A673 (cell line): Measurements from ENCODE around the gene E2F7. TPM values are rescaled to one million over a fixed set of nuclear protein-coding genes. Genes with fewer than 3 reads are reported as not detected.

Experiments used
- BruUV-seq: library from RNA; stranded (reverse); fragments of 400-500 nt; replicated peaks from 2 replicates; lab custom pipeline; 2021; lab: Mats Ljungman, UMichigan
- CTCF ChIA-PET: fragments of 300-600 bp; sonication (Branson Sonifier 250); formaldehyde crosslinking; loops from one replicate; lab custom pipeline; 2022; ENCODE audit warnings: antibody characterized with exemption; lab: Charles Lee
- POLR2A ChIA-PET: fragments of 300-600 bp; sonication (Branson Sonifier 250); formaldehyde crosslinking; loops from one replicate; lab custom pipeline; 2022; ENCODE audit warnings: antibody characterized with exemption; ENCODE audit not compliant: low non-redundant PET; lab: Charles Lee
- DNase-seq: peaks from one replicate; pipeline ENCODE4 v3.0.0-alpha.2; 2015; ENCODE audit warnings: low spot score
- H3K27ac ChIP-seq: fragments of 200-600 bp; sonication (generic); 2 replicates; pipeline ENCODE4 v1.5.1; 2016; ENCODE audit warnings: mixed run types, low read depth, mild to moderate bottlenecking, mixed read lengths, antibody characterized with exemption, low read length; ENCODE audit not compliant: poor library complexity, severe bottlenecking
- H3K27me3 ChIP-seq: fragments of 200-600 bp; sonication (generic); replicated peaks from 2 replicates; pipeline ENCODE4 v1.6.1; 2017; ENCODE audit warnings: mixed run types, low read depth, mild to moderate bottlenecking, mixed read lengths, antibody characterized with exemption, low read length; ENCODE audit not compliant: insufficient read depth, poor library complexity
- H3K36me3 ChIP-seq: fragments of 200-600 bp; sonication (generic); 2 replicates; pipeline ENCODE4 v1.6.1; 2016; ENCODE audit warnings: mixed run types, mild to moderate bottlenecking, mixed read lengths, antibody characterized with exemption, low read length; ENCODE audit not compliant: insufficient read depth, poor library complexity, severe bottlenecking
- H3K4me1 ChIP-seq: fragments of 200-600 bp; sonication (generic); 2 replicates; pipeline ENCODE4 v1.6.1; 2017; ENCODE audit warnings: mixed run types, mild to moderate bottlenecking, mixed read lengths, antibody characterized with exemption, low read length; ENCODE audit not compliant: insufficient read depth, poor library complexity, severe bottlenecking
- H3K4me3 ChIP-seq: fragments of 200-600 bp; sonication (generic); 2 replicates; pipeline ENCODE4 v1.5.1; 2016; ENCODE audit warnings: low read depth, mixed run types, mild to moderate bottlenecking, mixed read lengths, low read length; ENCODE audit not compliant: poor library complexity, severe bottlenecking
- H3K9me3 ChIP-seq: fragments of 200-600 bp; sonication (generic); 2 replicates; pipeline ENCODE4 v1.6.1; 2016; ENCODE audit warnings: mixed run types, low read depth, mild to moderate bottlenecking, mixed read lengths, antibody characterized with exemption, low read length; ENCODE audit not compliant: poor library complexity, severe bottlenecking
- EZH2 ChIP-seq: fragments of 200-600 bp; sonication (generic); IDR thresholded peaks from 2 replicates; pipeline ENCODE4 v1.6.1; 2017; ENCODE audit warnings: borderline replicate concordance, low read depth, mild to moderate bottlenecking, mixed read lengths, antibody characterized with exemption, low read length; ENCODE audit not compliant: poor library complexity, severe bottlenecking
- intact Hi-C: fragments of 100-400 bp; cut with micrococcal nuclease; formaldehyde crosslinking; loops from one replicate; pipeline ENCODE4 v1.10.0; 2022; ENCODE audit not compliant: unreplicated experiment
- total RNA-seq: library from RNA; stranded (reverse); gene quantifications from 2 replicates; pipeline ENCODE4 v1.2.3, GENCODE V29; 2021
- TF ChIP-seq, protein P1 (sequence below): fragments of 300-800, 200-600 bp; sonication (generic); conservative IDR thresholded peaks from 2 replicates; pipeline ENCODE4 v1.5.1; 2017; ENCODE audit warnings: low read depth, mild to moderate bottlenecking, antibody characterized with exemption, low read length, moderate library complexity, mixed read lengths

E2F7 gene
- total RNA-seq, 1 experiment from 2014 or later = 26.7 TPM

DNA sequence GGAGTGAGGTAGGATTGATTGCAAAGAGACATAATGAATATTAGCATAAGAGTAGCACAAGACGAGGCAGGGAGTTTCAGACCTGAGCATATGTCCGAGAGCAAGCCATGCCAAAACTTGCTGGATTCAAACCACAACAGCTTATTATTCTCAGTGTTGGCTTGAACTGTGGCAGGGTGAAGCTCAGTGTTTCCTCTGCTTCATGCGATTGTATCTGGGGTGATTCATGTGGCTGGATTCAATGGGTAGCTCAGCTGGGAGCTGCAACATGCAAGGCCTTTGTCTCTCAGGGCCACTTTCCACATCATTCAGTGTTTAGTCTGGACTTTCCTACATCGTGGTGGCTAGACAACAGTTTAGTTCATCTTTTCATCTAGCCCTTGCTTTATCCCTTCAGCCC, 22.1 kb upstream of the E2F7 start:
- H3K4me1 ChIP-seq = no peaks in the 10 kb centered on the region
- DNase-seq = no peak
- no peaks in the 10 kb centered on the region for H3K9me3 ChIP-seq
- CTCF ChIA-PET = no interaction called here
- no TSS peak for BruUV-seq
- POLR2A ChIA-PET = no interaction called here
- H3K27ac ChIP-seq = no peak overlapping the region
- no peaks in the 10 kb centered on the region for H3K27me3 ChIP-seq
- no peaks in the 10 kb centered on the region for H3K36me3 ChIP-seq
- TF ChIP-seq EZH2 = no peak
- TF ChIP-seq, protein P1, sequence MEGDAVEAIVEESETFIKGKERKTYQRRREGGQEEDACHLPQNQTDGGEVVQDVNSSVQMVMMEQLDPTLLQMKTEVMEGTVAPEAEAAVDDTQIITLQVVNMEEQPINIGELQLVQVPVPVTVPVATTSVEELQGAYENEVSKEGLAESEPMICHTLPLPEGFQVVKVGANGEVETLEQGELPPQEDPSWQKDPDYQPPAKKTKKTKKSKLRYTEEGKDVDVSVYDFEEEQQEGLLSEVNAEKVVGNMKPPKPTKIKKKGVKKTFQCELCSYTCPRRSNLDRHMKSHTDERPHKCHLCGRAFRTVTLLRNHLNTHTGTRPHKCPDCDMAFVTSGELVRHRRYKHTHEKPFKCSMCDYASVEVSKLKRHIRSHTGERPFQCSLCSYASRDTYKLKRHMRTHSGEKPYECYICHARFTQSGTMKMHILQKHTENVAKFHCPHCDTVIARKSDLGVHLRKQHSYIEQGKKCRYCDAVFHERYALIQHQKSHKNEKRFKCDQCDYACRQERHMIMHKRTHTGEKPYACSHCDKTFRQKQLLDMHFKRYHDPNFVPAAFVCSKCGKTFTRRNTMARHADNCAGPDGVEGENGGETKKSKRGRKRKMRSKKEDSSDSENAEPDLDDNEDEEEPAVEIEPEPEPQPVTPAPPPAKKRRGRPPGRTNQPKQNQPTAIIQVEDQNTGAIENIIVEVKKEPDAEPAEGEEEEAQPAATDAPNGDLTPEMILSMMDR = no peak
- intact Hi-C loops = no loop called here
- no peak overlapping the region for H3K4me3 ChIP-seq

DNA sequence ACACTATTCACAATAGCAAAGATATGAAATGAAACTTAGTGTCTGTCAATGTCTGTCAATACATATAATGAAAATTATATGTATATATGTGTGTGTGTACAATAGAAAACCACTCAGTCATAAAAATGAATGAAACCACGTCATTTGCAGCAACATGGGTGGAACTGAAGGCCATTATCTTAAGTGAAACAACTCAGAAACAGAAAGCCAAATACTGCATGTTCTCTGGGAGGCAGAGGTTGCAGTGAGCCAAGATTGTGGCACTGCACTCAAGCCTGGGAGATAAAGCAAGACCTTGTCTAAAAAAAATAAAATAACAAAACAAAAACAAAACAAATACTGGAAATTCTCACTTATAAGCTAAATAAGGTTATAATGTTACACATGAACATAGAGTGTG, 16.7 kb upstream of the E2F7 start:
- Histone ChIP-seq H3K4me3 (no peak overlapping the region), H3K27ac (no peak overlapping the region), H3K4me1 (no peaks in the 10 kb centered on the region), H3K36me3 (no peaks in the 10 kb centered on the region), H3K27me3 (no peaks in the 10 kb centered on the region), H3K9me3 (no peaks in the 10 kb centered on the region)
- ChIA-PET POLR2A (no interaction called here), CTCF (no interaction called here)
- no TSS peak for BruUV-seq
- TF ChIP-seq, protein P1 = no peak
- TF ChIP-seq EZH2 = no peak
- intact Hi-C loops = no loop called here
- no peak for DNase-seq

DNA sequence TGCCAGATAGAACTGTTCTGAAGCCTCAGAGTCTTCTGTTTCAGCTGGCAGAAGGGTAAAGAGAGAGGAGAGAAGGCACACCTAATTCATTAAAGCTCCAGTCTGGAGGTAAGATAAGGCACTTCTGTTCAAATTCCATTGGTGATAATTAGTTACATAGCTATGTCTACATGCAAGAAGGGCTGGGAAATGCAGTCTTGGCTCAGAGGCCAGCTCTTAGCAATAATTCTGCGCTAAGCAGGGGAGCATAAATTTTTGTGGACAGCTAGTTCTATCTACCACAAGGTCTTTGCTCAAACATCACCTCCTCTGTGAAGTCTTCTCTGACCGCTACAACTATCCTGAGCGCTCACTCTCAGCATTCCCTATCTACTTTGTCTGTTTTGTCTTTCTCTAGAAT, 14.3 kb upstream of the E2F7 start:
- Histone ChIP-seq H3K9me3 (no peaks in the 10 kb centered on the region), H3K4me1 (no peaks in the 10 kb centered on the region), H3K27ac (no peak overlapping the region), H3K27me3 (no peaks in the 10 kb centered on the region), H3K36me3 (no peaks in the 10 kb centered on the region), H3K4me3 (no peak overlapping the region)
- TF ChIP-seq, protein P1 = no peak
- no peak for TF ChIP-seq EZH2
- ChIA-PET POLR2A (no interaction called here), CTCF (no interaction called here)
- intact Hi-C loops = no loop called here
- DNase-seq = no peak
- BruUV-seq = no TSS peak
